GM12878 (cell line): Measurements from ENCODE around the gene TMEM175. TPM values are rescaled to one million over a fixed set of nuclear protein-coding genes. Genes with fewer than 3 reads are reported as not detected.
"Not testable (repeated sequence)": the region's sequence is repeated elsewhere in the genome, so short reads cannot be mapped to it uniquely, and the experiment has no call there.

Source experiments
- ATAC-seq: fragments of 200-7000 bp; cut with Tn5 transposase; 3 replicates; pipeline ENCODE4 v1.9.1; 2020; ENCODE audit warnings: mild to moderate bottlenecking, moderate library complexity
- BruUV-seq: library from RNA; stranded (reverse); fragments of 400-500 nt; replicated peaks from 2 replicates; lab custom pipeline; 2021; lab: Mats Ljungman, UMichigan
- CTCF ChIA-PET: fragments of 300-600 bp; sonication (Branson Sonifier 250); formaldehyde crosslinking; extraction: SDS; loops from one replicate; lab custom pipeline; 2021; ENCODE audit warnings: inconsistent platforms; lab: Yijun Ruan, JAX
- POLR2A ChIA-PET: fragments of 350-600 bp; formaldehyde crosslinking; extraction: SDS; loops from one replicate; lab custom pipeline; 2021; ENCODE audit warnings: inconsistent platforms; lab: Charles Lee
- RAD21 ChIA-PET: fragments of 300-600 bp; sonication (Branson Sonifier 250); formaldehyde crosslinking; loops from one replicate; lab custom pipeline; 2023; ENCODE audit warnings: antibody characterized with exemption; ENCODE audit not compliant: unreplicated experiment; lab: Charles Lee
- SMC1A ChIA-PET: fragments of 300-600 bp; sonication (Branson Sonifier 250); formaldehyde crosslinking; loops from one replicate; lab custom pipeline; 2023; ENCODE audit not compliant: unreplicated experiment, uncharacterized antibody; lab: Charles Lee
- DNase-seq: peaks from one replicate; pipeline ENCODE4 v3.0.0-alpha.2; 2011; ENCODE audit warnings: low read depth, low spot score
- FAIRE-seq: peaks from 3 replicates; lab custom pipeline; 2011; peaks lifted over from hg19 to GRCh38; lab: Jason Lieb, UNC
- H2AFZ ChIP-seq: 2 replicates; pipeline ENCODE4 v1.6.0; 2011; ENCODE audit warnings: low read depth, low read length, control low read depth; ENCODE audit not compliant: control insufficient read depth
- H3K27ac ChIP-seq: 2 replicates; pipeline ENCODE4 v1.5.1; 2011; ENCODE audit warnings: control low read depth; ENCODE audit not compliant: control insufficient read depth, insufficient read depth
- H3K27me3 ChIP-seq, 2 experiments: replicated peaks in 1 of 2; 2 replicates each; pipeline versions ENCODE4 v1.6.0 to v1.6.1; 2011; ENCODE audit warnings: low read length in 1 of 2; ENCODE audit not compliant: control insufficient read depth in 2 of 2, insufficient read depth in 2 of 2
- H3K36me3 ChIP-seq, 2 experiments: 2 replicates each; pipeline ENCODE4 v1.5.1; 2011; ENCODE audit warnings: low read length in 1 of 2; ENCODE audit not compliant: control insufficient read depth in 2 of 2, insufficient read depth in 2 of 2
- H3K4me1 ChIP-seq: 2 replicates; pipeline ENCODE4 v1.6.1; 2011; ENCODE audit warnings: mild to moderate bottlenecking, low read length, moderate library complexity, mixed read lengths; ENCODE audit not compliant: control insufficient read depth, insufficient read depth
- H3K4me2 ChIP-seq: 2 replicates; pipeline ENCODE4 v1.6.0; 2011; ENCODE audit warnings: control low read depth; ENCODE audit not compliant: control insufficient read depth, insufficient read depth
- H3K4me3 ChIP-seq: fragments of 200-600 bp; sonication (generic); 2 replicates; pipeline ENCODE4 v1.5.1; 2016
- H3K79me2 ChIP-seq: 2 replicates; pipeline ENCODE4 v1.6.0; 2011; ENCODE audit warnings: low read length; ENCODE audit not compliant: control insufficient read depth, insufficient read depth
- H3K9ac ChIP-seq: 2 replicates; pipeline ENCODE4 v1.8.0; 2011; ENCODE audit warnings: low read length, control low read depth, mixed read lengths; ENCODE audit not compliant: control insufficient read depth, insufficient read depth
- H3K9me3 ChIP-seq: replicated peaks from 3 replicates; pipeline ENCODE4 v1.5.1; 2011; ENCODE audit warnings: mild to moderate bottlenecking, low read length; ENCODE audit not compliant: control insufficient read depth, insufficient read depth
- H4K20me1 ChIP-seq: 2 replicates; pipeline ENCODE4 v1.6.0; 2011; ENCODE audit not compliant: control insufficient read depth, insufficient read depth
- ASH2L ChIP-seq: fragments of 300-600, 200-600 bp; sonication (generic); IDR thresholded peaks from 2 replicates; pipeline ENCODE4 v1.6.1; 2017; ENCODE audit warnings: low read depth, mild to moderate bottlenecking, borderline replicate concordance
- FOXM1 ChIP-seq: IDR thresholded peaks from 2 replicates; pipeline ENCODE4 v1.6.1; 2012; ENCODE audit warnings: low read depth, mild to moderate bottlenecking, inconsistent platforms, low read length, moderate library complexity
- HCFC1 ChIP-seq: fragments of 150-350 bp; IDR thresholded peaks from 2 replicates; pipeline ENCODE4 v1.6.1; 2014; ENCODE audit warnings: low read length
- HDGF ChIP-seq: fragments of 450-650 bp; IDR thresholded peaks from 2 replicates; pipeline ENCODE4 v1.6.1; 2016; ENCODE audit warnings: antibody characterized with exemption
- KLF5 ChIP-seq: fragments of 450-650 bp; IDR thresholded peaks from 2 replicates; pipeline ENCODE4 v1.6.1; 2014; ENCODE audit warnings: mild to moderate bottlenecking; ENCODE audit not compliant: partially characterized antibody
- MXI1 ChIP-seq: fragments of 150-350 bp; IDR thresholded peaks from 2 replicates; pipeline ENCODE4 v1.6.1; 2011; ENCODE audit warnings: low read depth, mild to moderate bottlenecking, inconsistent platforms, low read length, improper control_type of control experiment
- NFYA ChIP-seq: IDR thresholded peaks from 2 replicates; pipeline ENCODE4 v1.6.1; 2011; ENCODE audit warnings: low read depth, mild to moderate bottlenecking, low read length, improper control_type of control experiment, borderline replicate concordance
- RFX5 ChIP-seq: IDR thresholded peaks from 2 replicates; pipeline ENCODE4 v1.6.1; 2011; ENCODE audit warnings: low read depth, low read length, improper control_type of control experiment
- SP1 ChIP-seq: IDR thresholded peaks from one replicate; pipeline ENCODE4 v1.6.1; 2011; ENCODE audit warnings: low read depth, low read length
- TCF7 ChIP-seq: IDR thresholded peaks from 2 replicates; pipeline ENCODE4 v1.6.1; 2014; ENCODE audit warnings: antibody characterized with exemption, borderline replicate concordance
- YY1 ChIP-seq: IDR thresholded peaks from 2 replicates; pipeline ENCODE4 v1.6.1; 2011; ENCODE audit warnings: low read depth, mild to moderate bottlenecking, low read length
- ZNF217 ChIP-seq: fragments of 450-650 bp; IDR thresholded peaks from 2 replicates; pipeline ENCODE4 v1.6.1; 2017; ENCODE audit warnings: antibody characterized with exemption, mild to moderate bottlenecking
- WGBS: methylation state at CpG from one replicate; pipeline ENCODE4 v1.1.6; 2016; ENCODE audit warnings: low lambda C conversion rate; ENCODE audit not compliant: insufficient replicate concordance, insufficient coverage; ENCODE audit errors: missing lambda C conversion rate; 5-methylcytosine and 5-hydroxymethylcytosine counted together
- in situ Hi-C: fragments of 300-500 bp; cut with MboI; formaldehyde crosslinking; loops from 9 replicates; pipeline ENCODE4 v1.14.3; 2018; ENCODE audit warnings: mixed read lengths
- intact Hi-C: fragments of 100-400 bp; cut with micrococcal nuclease; formaldehyde crosslinking; loops from one replicate; pipeline ENCODE4 v1.14.2; 2022; ENCODE audit not compliant: unreplicated experiment
- polyA plus RNA-seq, 11 experiments: library from polyadenylated mRNA; depleted of rRNA in 4 of 11; unstranded in 6 of 11; stranded (reverse) in 5 of 11; fragments of >200 nt; fragmentation: Nextera tagmentation in 4 of 11; fragmentation: Illumina TruSeq in 1 of 11; extraction: Ambion mirVana in 4 of 11; extraction: Trizol in 1 of 11; gene quantifications; 1 replicate in 1 of 11; 2 replicates in 10 of 11; pipeline versions ENCODE4 v1.2.1 to v1.2.3, GENCODE V29; 2011 to 2016; ENCODE audit warnings: inconsistent platforms in 2 of 11, missing spikeins in 2 of 11, low read depth in 1 of 11
- total RNA-seq, 4 experiments: library from RNA; depleted of rRNA in 3 of 4; stranded (reverse); fragments of >200 nt in 3 of 4; fragmentation: Illumina TruSeq in 1 of 4; extraction: Trizol in 1 of 4; gene quantifications; 2 replicates each; pipeline versions ENCODE4 v1.2.1 to v1.2.3, GENCODE V29; 2013 to 2021
- TF ChIP-seq, protein P1 (sequence below): fragments of 450-650 bp; IDR thresholded peaks from 2 replicates; pipeline ENCODE4 v1.6.1; 2016; ENCODE audit warnings: mild to moderate bottlenecking
- TF ChIP-seq, protein P2 (sequence below): fragments of 450-650 bp; IDR thresholded peaks from 2 replicates; pipeline ENCODE4 v1.6.1; 2017; ENCODE audit warnings: borderline replicate concordance
- TF ChIP-seq, protein P3 (sequence below): IDR thresholded peaks from 2 replicates; pipeline ENCODE4 v1.6.1; 2011; ENCODE audit warnings: borderline replicate concordance, low read depth, mild to moderate bottlenecking, moderate library complexity, mixed read lengths, low read length; ENCODE audit not compliant: insufficient read depth; ENCODE audit errors: extremely low read length

The TMEM175 gene
- total and polyA plus RNA-seq, 10 of the 15 experiments (the other 5 are each of a cell fraction or from before 2014, with no cell fraction given), result 0.11 to 39.5 (median 22.3) TPM

DNA sequence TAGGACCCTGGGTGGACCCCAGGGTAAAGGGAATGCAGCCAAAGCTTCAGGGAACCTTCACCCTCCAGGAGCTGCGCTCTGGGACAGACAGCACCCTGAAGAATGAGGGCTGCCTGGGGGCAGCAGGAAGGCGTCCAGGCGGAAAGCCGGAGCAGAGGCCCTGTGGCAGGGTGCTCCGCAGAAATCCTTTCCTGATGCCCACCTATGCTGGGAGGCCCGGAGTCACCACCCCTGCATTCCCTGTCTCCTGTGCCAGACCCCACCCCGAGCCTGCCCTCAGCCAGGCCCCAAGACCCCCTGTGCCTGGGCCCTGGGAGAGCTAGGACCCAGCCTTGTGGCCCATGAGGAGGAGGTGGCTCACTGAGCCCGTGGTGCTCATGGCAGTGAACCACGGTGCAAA is 42.4 kb downstream of the TMEM175 start:
- in situ Hi-C loops (no loop called here), intact Hi-C loops (loop anchor here (5.0 kb wide), 1 partner anchor 37 kb away; no protein-coding TSS in a partner anchor)
- WGBS, result 75% methylated on average over 9 of the region's 9 CpGs
- no TSS peak for BruUV-seq
- H3K27ac ChIP-seq, result no peak overlapping the region
- FAIRE-seq (no peak), ATAC-seq (no peak), DNase-seq (no peak)
- no peaks in the 10 kb centered on the region for H3K36me3 ChIP-seq
- H3K27me3 ChIP-seq, result no peaks in the 10 kb centered on the region
- H3K4me1 ChIP-seq, result peaks cover 5% of the 10 kb centered on the region; the same call in 1 of the 2 replicates
- no peaks in the 10 kb centered on the region; the same call in 2 of the 3 replicates for H3K9me3 ChIP-seq
- H3K4me3 ChIP-seq, result no peak overlapping the region
- TF ChIP-seq, protein P1, sequence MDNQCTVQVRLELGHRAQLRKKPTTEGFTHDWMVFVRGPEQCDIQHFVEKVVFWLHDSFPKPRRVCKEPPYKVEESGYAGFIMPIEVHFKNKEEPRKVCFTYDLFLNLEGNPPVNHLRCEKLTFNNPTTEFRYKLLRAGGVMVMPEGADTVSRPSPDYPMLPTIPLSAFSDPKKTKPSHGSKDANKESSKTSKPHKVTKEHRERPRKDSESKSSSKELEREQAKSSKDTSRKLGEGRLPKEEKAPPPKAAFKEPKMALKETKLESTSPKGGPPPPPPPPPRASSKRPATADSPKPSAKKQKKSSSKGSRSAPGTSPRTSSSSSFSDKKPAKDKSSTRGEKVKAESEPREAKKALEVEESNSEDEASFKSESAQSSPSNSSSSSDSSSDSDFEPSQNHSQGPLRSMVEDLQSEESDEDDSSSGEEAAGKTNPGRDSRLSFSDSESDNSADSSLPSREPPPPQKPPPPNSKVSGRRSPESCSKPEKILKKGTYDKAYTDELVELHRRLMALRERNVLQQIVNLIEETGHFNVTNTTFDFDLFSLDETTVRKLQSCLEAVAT, result no peak
- TF ChIP-seq HCFC1, result no peak
- TF ChIP-seq RFX5, result no peak
- TF ChIP-seq KLF5, result no peak
- TF ChIP-seq ASH2L, result no peak
- TF ChIP-seq, protein P2, sequence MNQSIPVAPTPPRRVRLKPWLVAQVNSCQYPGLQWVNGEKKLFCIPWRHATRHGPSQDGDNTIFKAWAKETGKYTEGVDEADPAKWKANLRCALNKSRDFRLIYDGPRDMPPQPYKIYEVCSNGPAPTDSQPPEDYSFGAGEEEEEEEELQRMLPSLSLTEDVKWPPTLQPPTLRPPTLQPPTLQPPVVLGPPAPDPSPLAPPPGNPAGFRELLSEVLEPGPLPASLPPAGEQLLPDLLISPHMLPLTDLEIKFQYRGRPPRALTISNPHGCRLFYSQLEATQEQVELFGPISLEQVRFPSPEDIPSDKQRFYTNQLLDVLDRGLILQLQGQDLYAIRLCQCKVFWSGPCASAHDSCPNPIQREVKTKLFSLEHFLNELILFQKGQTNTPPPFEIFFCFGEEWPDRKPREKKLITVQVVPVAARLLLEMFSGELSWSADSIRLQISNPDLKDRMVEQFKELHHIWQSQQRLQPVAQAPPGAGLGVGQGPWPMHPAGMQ, result no peak
- TF ChIP-seq TCF7, result no peak
- TF ChIP-seq NFYA, result no peak
- TF ChIP-seq, protein P3, sequence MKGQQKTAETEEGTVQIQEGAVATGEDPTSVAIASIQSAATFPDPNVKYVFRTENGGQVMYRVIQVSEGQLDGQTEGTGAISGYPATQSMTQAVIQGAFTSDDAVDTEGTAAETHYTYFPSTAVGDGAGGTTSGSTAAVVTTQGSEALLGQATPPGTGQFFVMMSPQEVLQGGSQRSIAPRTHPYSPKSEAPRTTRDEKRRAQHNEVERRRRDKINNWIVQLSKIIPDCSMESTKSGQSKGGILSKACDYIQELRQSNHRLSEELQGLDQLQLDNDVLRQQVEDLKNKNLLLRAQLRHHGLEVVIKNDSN, result no peak
- no peak for TF ChIP-seq SP1
- TF ChIP-seq FOXM1, result no peak
- TF ChIP-seq YY1, result no peak
- TF ChIP-seq MXI1, result no peak
- TF ChIP-seq ZNF217, result no peak
- no peak for TF ChIP-seq HDGF
- ChIA-PET POLR2A (interaction anchor here (1.0 kb wide), 1 partner anchor 43 kb away, joined by 3 read pairs; the partner anchor contains the start of gene GAK), CTCF (no interaction called here), SMC1A (no interaction called here), RAD21 (interaction anchor here (0.6 kb wide), 1 partner anchor 256 kb away, joined by 3 read pairs; no protein-coding TSS in a partner anchor)
- H3K79me2 ChIP-seq, result no peaks in the 10 kb centered on the region
- no peak overlapping the region for H3K4me2 ChIP-seq
- no peak overlapping the region for H3K9ac ChIP-seq
- no peak overlapping the region for H2AFZ ChIP-seq
- no peaks in the 10 kb centered on the region for H4K20me1 ChIP-seq

DNA sequence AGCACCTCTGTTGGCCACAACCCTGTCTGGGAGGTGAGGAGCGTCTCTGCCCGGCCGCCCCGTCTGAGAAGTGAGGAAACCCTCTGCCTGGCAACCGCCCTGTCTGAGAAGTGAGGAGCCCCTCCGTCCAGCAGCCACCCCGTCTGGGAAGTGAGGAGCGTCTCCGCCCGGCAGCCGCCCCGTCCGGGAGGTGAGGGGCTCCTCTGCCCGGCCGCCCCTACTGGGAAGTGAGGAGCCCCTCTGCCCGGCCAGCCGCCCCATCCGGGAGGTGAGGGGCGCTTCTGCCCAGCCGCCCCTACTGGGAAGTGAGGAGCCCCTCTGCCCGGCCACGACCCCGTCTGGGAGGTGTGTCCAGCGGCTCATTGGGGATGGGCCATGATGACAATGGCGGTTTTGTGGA is 43.8 kb downstream of the TMEM175 start:
- SMC1A ChIA-PET, H4K20me1 ChIP-seq, H3K4me2 ChIP-seq, H3K4me1 ChIP-seq, BruUV-seq, CTCF ChIA-PET, in situ Hi-C loops, H3K9me3 ChIP-seq, H3K9ac ChIP-seq, ATAC-seq, POLR2A ChIA-PET, H3K36me3 ChIP-seq, H2AFZ ChIP-seq, RAD21 ChIA-PET, H3K27ac ChIP-seq, H3K79me2 ChIP-seq, FAIRE-seq, H3K27me3 ChIP-seq, H3K4me3 ChIP-seq, intact Hi-C loops, DNase-seq: not testable (repeated sequence)
- 71% methylated on average over 10 of the region's 25 CpGs for WGBS
